ENCODE data around the gene TAF13.
"Not testable (repeated sequence)": the region's sequence is repeated elsewhere in the genome, so short reads cannot be mapped to it uniquely, and the experiment has no call there.

TAF13 gene

DNA sequence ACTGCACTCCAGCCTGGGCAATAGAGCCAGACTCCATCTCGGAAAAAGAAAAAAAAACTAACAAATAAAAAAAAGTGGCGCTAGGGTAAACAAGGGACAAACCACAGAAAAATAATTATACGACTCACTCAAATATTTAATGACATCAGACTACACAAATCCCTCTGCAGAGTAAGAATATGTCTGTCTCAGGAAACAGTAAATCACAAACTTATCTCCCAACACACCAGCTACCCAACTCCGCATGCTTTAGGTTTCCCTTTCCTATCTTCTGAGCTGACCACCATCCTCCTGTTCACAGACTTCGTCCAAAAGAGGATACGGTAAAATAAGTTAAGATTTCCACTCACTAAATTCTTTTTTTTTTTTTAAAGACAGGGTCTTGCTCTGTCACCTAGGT, 50.1 kb downstream of the TAF13 start:
- TF ChIP-seq, protein P1, sequence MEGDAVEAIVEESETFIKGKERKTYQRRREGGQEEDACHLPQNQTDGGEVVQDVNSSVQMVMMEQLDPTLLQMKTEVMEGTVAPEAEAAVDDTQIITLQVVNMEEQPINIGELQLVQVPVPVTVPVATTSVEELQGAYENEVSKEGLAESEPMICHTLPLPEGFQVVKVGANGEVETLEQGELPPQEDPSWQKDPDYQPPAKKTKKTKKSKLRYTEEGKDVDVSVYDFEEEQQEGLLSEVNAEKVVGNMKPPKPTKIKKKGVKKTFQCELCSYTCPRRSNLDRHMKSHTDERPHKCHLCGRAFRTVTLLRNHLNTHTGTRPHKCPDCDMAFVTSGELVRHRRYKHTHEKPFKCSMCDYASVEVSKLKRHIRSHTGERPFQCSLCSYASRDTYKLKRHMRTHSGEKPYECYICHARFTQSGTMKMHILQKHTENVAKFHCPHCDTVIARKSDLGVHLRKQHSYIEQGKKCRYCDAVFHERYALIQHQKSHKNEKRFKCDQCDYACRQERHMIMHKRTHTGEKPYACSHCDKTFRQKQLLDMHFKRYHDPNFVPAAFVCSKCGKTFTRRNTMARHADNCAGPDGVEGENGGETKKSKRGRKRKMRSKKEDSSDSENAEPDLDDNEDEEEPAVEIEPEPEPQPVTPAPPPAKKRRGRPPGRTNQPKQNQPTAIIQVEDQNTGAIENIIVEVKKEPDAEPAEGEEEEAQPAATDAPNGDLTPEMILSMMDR (IDR thresholded peaks at IDR 0.05; ENCODE audit: extremely low read depth, missing control alignments) = no peak

DNA sequence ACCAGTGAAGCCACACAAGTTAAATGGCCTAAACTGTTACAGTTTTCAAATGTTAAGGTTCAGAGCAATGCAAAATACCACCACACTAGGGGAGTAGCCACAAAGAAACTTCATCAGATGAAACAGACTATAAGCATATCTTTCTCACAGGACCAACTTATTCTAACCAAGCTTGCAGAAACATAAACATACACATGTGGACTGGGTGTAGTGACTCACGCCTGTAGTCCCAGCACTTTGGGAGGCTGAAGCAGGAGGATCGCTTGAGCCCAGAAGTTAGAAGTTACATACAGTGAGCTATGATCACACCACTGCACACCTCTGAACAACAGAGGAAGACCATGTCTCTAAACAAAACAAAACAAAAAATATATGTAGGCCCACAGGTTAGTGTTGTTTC, 51.2 kb downstream of the TAF13 start:
- TF ChIP-seq, protein P1 (IDR thresholded peaks at IDR 0.05; ENCODE audit: extremely low read depth, missing control alignments) = no peak
- DNase-seq (ENCODE audit: low spot score) = no peak

More for the DNA sequence above, 50.1 kb downstream of the TAF13 start:
- no peak for DNase-seq (ENCODE audit: low spot score)

DNA sequence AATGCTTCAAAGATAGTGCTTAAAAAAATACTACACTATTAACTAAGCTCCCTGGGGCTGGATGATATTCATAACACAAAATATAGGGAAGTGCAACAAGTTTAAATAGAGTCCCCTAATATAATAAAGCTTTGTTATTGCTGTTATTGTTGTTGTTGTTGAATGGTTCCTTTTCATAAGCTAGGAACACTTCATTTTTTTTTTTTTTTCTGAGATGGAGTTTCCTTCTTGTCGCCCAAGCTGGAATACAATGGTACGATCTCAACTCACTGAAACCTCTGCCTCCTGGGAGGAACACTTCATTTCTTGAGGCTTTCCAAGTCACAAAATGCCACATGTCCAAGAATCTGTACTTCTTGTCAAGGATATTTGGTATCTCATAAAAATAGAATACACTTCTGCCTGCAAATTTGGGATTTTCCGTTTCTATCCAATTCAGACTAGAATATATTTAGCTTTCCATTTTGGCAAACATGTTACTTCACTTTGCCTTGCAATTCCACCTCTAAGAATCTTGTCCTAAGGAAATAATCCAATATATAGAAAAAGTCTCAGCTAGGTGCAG, 55.0 kb downstream of the TAF13 start:
- DNase-seq (ENCODE audit: low spot score) = no peak
- TF ChIP-seq, protein P1 (IDR thresholded peaks at IDR 0.05; ENCODE audit: extremely low read depth, missing control alignments) = no peak

DNA sequence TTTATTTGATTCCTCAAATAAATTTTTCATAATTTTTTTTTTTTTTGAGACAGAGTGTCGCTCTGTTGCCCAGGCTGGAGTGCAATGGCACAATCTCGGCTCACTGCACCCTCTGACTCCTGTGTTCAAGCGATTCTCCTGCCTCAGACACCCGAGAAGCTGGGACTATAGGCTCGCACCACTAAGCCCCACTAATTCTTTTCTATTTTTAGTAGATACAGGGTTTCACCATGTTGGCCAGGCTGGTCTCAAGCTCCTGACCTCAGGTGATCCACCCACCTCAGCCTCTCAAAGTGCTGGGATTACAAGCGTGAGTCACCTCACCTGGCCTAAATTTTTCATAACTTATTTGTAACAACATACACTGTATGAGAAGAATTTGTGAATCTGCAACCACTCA, 58.1 kb downstream of the TAF13 start:
- DNase-seq (ENCODE audit: low spot score) = not testable (repeated sequence)

DNA sequence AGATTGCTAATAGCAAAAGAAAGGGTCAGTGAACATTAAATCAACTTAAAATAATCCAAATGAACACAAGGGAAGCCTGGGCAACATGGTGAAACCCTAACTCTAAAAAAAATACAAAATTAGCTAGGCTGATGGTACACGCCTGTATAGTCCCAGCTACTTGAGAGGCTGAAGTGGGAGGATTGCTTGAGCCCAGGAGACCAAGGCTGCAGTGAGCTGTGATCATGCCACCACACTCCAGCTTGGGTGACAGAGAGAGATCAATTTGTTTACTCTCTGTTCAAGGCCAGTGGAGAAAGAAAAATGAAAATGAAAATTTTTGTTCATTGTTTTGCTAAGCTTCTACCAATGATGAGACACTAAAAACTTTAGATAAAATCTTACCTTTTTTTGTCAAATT, 58.7 kb downstream of the TAF13 start:
- TF ChIP-seq, protein P1 (IDR thresholded peaks at IDR 0.05; ENCODE audit: extremely low read depth, missing control alignments) = no peak
- DNase-seq (ENCODE audit: low spot score) = no peak

Measured in GM20000 (cell line).